ENCODE data around the gene PNKD. TPM values are rescaled to one million over a fixed set of nuclear protein-coding genes. Genes with fewer than 3 reads are reported as not detected.

The PNKD gene
- total and polyA plus RNA-seq, 2 of the 8 experiments (the other 6 are each of a cell fraction or from before 2014, with no cell fraction given) = 43.9 to 65.4 TPM

DNA sequence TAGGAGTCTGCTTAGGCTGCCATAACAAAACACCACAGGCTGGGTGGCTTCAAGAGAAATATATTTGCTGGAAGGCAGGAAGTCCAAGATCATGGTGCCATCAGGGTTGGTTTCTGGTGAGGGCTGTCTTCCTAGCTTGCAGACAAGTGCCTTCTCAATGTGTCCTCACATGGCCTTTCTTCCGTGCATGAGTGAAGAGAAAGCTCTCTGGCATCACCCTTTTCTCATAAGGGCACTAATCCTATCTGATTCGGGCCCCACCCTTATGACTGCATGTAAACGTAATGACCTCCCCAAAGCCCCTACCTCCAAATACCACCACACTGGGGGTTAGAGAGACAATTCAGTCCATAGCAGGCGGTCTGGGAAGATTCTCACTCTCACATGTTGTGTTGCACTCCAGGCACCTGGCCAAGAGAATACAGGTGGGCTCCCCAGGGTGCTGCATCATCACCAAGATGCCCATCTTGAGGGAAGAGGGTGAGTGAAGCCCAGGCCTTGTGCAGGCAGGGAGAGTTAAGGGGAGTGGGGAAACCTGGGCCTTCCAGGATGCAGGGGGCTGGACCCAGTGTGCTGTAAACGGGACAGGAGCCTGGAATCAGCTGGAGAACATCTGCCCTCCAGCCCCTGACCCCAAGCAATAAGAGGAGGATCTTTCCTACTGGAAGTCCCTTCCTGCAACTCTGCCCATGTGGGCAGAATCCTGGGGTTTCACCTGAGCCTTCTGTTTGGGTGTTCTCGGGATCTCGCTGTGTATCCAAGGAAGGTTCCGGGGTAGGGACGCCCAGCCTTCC lies 96.5 kb downstream of the PNKD start (continued):
- TF ChIP-seq JUND (IDR thresholded peaks at IDR 0.05; ENCODE audit: low read length) = no peak
- TF ChIP-seq HDAC2 (IDR thresholded peaks at IDR 0.05; ENCODE audit: borderline replicate concordance in 1 of 2, low read depth in 2 of 2, low read length in 2 of 2) = no peak
- no peak for TF ChIP-seq SUZ12 (IDR thresholded peaks at IDR 0.05; ENCODE audit: low read length)
- TF ChIP-seq NANOG (IDR thresholded peaks at IDR 0.05; ENCODE audit: insufficient read depth, low read depth, low read length, poor library complexity, severe bottlenecking) = no peak
- no peak for TF ChIP-seq JUN (IDR thresholded peaks at IDR 0.05; ENCODE audit: low read depth, low read length)
- TF ChIP-seq YY1 (IDR thresholded peaks at IDR 0.05; ENCODE audit: low read depth, low read length) = no peak
- TF ChIP-seq TBP (IDR thresholded peaks at IDR 0.05; ENCODE audit: low read depth, low read length) = no peak
- no peak for TF ChIP-seq RXRA (IDR thresholded peaks at IDR 0.05; ENCODE audit: insufficient read depth, low read depth, low read length)
- no peak for TF ChIP-seq SIRT6 (IDR thresholded peaks at IDR 0.05; ENCODE audit: low read length)
- TF ChIP-seq SP4 (IDR thresholded peaks at IDR 0.05; ENCODE audit: low read length) = no peak
- TF ChIP-seq, protein P1, sequence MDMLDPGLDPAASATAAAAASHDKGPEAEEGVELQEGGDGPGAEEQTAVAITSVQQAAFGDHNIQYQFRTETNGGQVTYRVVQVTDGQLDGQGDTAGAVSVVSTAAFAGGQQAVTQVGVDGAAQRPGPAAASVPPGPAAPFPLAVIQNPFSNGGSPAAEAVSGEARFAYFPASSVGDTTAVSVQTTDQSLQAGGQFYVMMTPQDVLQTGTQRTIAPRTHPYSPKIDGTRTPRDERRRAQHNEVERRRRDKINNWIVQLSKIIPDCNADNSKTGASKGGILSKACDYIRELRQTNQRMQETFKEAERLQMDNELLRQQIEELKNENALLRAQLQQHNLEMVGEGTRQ (IDR thresholded peaks at IDR 0.05; ENCODE audit: low read length) = no peak
